SK-N-SH (cell line): ENCODE results near the gene GHRL. TPM values are rescaled to one million over a fixed set of nuclear protein-coding genes. Genes with fewer than 3 reads are reported as not detected.

ENCODE experiments used
- CTCF ChIA-PET: fragments of 300-600, 350-600 bp; formaldehyde crosslinking; extraction: SDS; loops from one replicate; lab custom pipeline; 2021; lab: Yijun Ruan, JAX
- POLR2A ChIA-PET: fragments of 350-600 bp; sonication (Branson Sonifier 250); formaldehyde crosslinking; extraction: SDS; loops from one replicate; lab custom pipeline; 2020; ENCODE audit warnings: antibody characterized with exemption, inconsistent platforms; lab: Yijun Ruan, JAX
- DNase-seq: peaks from one replicate; pipeline ENCODE4 v3.0.0; 2012
- H2AFZ ChIP-seq: fragments of 200-600 bp; sonication (generic); 2 replicates; pipeline ENCODE4 v1.8.1; 2016; ENCODE audit warnings: antibody characterized with exemption, mild to moderate bottlenecking, low read depth
- H3F3A ChIP-seq: fragments of 200-600 bp; sonication (generic); replicated peaks from 2 replicates; pipeline ENCODE3; 2016; ENCODE audit warnings: antibody characterized with exemption, mild to moderate bottlenecking; ENCODE audit not compliant: insufficient read depth
- H3K27ac ChIP-seq, 2 experiments: fragments of 200-500 bp in 1 of 2; fragments of 200-600 bp in 1 of 2; sonication (Bioruptor generic) in 1 of 2; sonication (generic), shearing (Covaris generic) in 1 of 2; 2 replicates each; pipeline versions ENCODE4 v1.5.1 to v1.6.1; 2014 to 2016; ENCODE audit warnings: low read depth in 2 of 2, inconsistent platforms in 1 of 2, low read length in 1 of 2, mild to moderate bottlenecking in 1 of 2, mixed read lengths in 1 of 2
- H3K27me3 ChIP-seq: fragments of 200-600 bp; sonication (generic), shearing (Covaris generic); 2 replicates; pipeline ENCODE4 v1.6.1; 2016; ENCODE audit warnings: mixed run types; ENCODE audit not compliant: insufficient read depth
- H3K36me3 ChIP-seq, 2 experiments: fragments of 200-500 bp in 1 of 2; fragments of 200-600 bp in 1 of 2; sonication (Bioruptor generic) in 1 of 2; sonication (generic) in 1 of 2; replicated peaks in 1 of 2; 2 replicates each; pipeline versions ENCODE3 to v1.5.1; 2014 to 2016; ENCODE audit warnings: low read length in 1 of 2, mild to moderate bottlenecking in 1 of 2; ENCODE audit not compliant: insufficient read depth in 2 of 2, control insufficient read depth in 1 of 2
- H3K4me1 ChIP-seq, 2 experiments: fragments of 200-500 bp in 1 of 2; fragments of 200-600 bp in 1 of 2; sonication (Bioruptor generic) in 1 of 2; sonication (generic), shearing (Covaris generic) in 1 of 2; 2 replicates each; pipeline versions ENCODE4 v1.5.1 to v1.6.1; 2014 to 2016; ENCODE audit warnings: low read depth in 1 of 2, low read length in 1 of 2, mixed run types in 1 of 2; ENCODE audit not compliant: insufficient read depth in 2 of 2, control insufficient read depth in 1 of 2
- H3K4me2 ChIP-seq: fragments of 200-600 bp; sonication (generic), shearing (Covaris generic); 2 replicates; pipeline ENCODE4 v1.6.1; 2017; ENCODE audit warnings: mixed run types
- H3K4me3 ChIP-seq, 2 experiments: fragments of 200-500 bp in 1 of 2; fragments of 200-600 bp in 1 of 2; sonication (Bioruptor generic) in 1 of 2; sonication (generic), shearing (Covaris generic) in 1 of 2; 2 replicates each; pipeline versions ENCODE4 v1.5.1 to v1.8.1; 2014 to 2016; ENCODE audit warnings: low read depth in 2 of 2, inconsistent platforms in 1 of 2, low read length in 1 of 2, mild to moderate bottlenecking in 1 of 2, mixed read lengths in 1 of 2, moderate library complexity in 1 of 2
- H3K79me2 ChIP-seq: fragments of 200-600 bp; sonication (generic); 2 replicates; pipeline ENCODE4 v1.8.1; 2017; ENCODE audit warnings: mild to moderate bottlenecking; ENCODE audit not compliant: insufficient read depth
- H3K9ac ChIP-seq: fragments of 200-600 bp; sonication (generic); 2 replicates; pipeline ENCODE4 v1.6.1; 2017; ENCODE audit warnings: mixed run types
- H3K9me2 ChIP-seq: fragments of 200-600 bp; sonication (generic); 2 replicates; pipeline ENCODE4 v1.6.1; 2017; ENCODE audit warnings: mixed run types
- H3K9me3 ChIP-seq: fragments of 200-600 bp; sonication (generic); 2 replicates; pipeline ENCODE4 v1.6.1; 2017; ENCODE audit warnings: mixed run types, mild to moderate bottlenecking, moderate library complexity
- H4K20me1 ChIP-seq: fragments of 200-600 bp; sonication (generic); 2 replicates; pipeline ENCODE4 v1.6.1; 2017; ENCODE audit warnings: mild to moderate bottlenecking, mixed run types; ENCODE audit not compliant: insufficient read depth
- CHD2 ChIP-seq: fragments of 150-350 bp; IDR thresholded peaks from 2 replicates; pipeline ENCODE4 v1.6.1; 2018; ENCODE audit warnings: low read length; ENCODE audit not compliant: partially characterized antibody
- CTCF ChIP-seq: fragments of 200-600 bp; sonication (generic); IDR thresholded peaks from 2 replicates; pipeline ENCODE4 v1.6.1; 2017; ENCODE audit warnings: antibody characterized with exemption, mild to moderate bottlenecking, moderate library complexity
- EP300 ChIP-seq, 2 experiments: IDR thresholded peaks; 2 replicates each; pipeline versions ENCODE4 v1.4.0 to v1.6.1; 2012; ENCODE audit warnings: borderline replicate concordance in 1 of 2, low read depth in 1 of 2, low read length in 1 of 2
- FOSL2 ChIP-seq: IDR thresholded peaks from 2 replicates; pipeline ENCODE4 v1.4.0; 2012; ENCODE audit warnings: low read depth, mild to moderate bottlenecking, moderate library complexity, borderline replicate concordance
- FOXM1 ChIP-seq: IDR thresholded peaks from 2 replicates; pipeline ENCODE4 v1.4.0; 2012; ENCODE audit warnings: low read depth, mild to moderate bottlenecking
- GATA2 ChIP-seq: sonication (generic); formaldehyde crosslinking; IDR thresholded peaks from 2 replicates; pipeline ENCODE4 v1.5.0; 2020; ENCODE audit warnings: mild to moderate bottlenecking, missing genetic modification reagents
- IRF3 ChIP-seq: fragments of 150-350 bp; IDR thresholded peaks from 2 replicates; pipeline ENCODE4 v1.6.1; 2016; ENCODE audit warnings: mild to moderate bottlenecking, low read depth, low read length
- MAX ChIP-seq: IDR thresholded peaks from 2 replicates; pipeline ENCODE4 v1.4.0; 2012; ENCODE audit warnings: low read depth
- MEF2A ChIP-seq: IDR thresholded peaks from 2 replicates; pipeline ENCODE4 v1.4.0; 2012; ENCODE audit warnings: low read depth, borderline replicate concordance
- NRF1 ChIP-seq: IDR thresholded peaks from 2 replicates; pipeline ENCODE4 v1.6.1; 2012; ENCODE audit warnings: low read depth, mild to moderate bottlenecking, low read length
- RCOR1 ChIP-seq: fragments of 150-350 bp; IDR thresholded peaks from 2 replicates; pipeline ENCODE4 v1.6.1; 2017; ENCODE audit warnings: antibody characterized with exemption, low read length
- REST ChIP-seq: IDR thresholded peaks from 2 replicates; pipeline ENCODE4 v1.6.1; 2012; ENCODE audit warnings: mild to moderate bottlenecking, low read depth, low read length, moderate library complexity
- RFX5 ChIP-seq: IDR thresholded peaks from 2 replicates; pipeline ENCODE4 v1.6.1; 2012; ENCODE audit warnings: mild to moderate bottlenecking, improper control_type of control experiment, low read length
- RXRA ChIP-seq: IDR thresholded peaks from 2 replicates; pipeline ENCODE4 v1.4.0; 2012; ENCODE audit warnings: low read depth, mild to moderate bottlenecking, borderline replicate concordance
- SMC3 ChIP-seq: IDR thresholded peaks from 2 replicates; pipeline ENCODE4 v1.6.1; 2012; ENCODE audit warnings: low read depth, low read length, improper control_type of control experiment
- TAF1 ChIP-seq: IDR thresholded peaks from 2 replicates; pipeline ENCODE4 v1.6.1; 2012; ENCODE audit warnings: low read depth, mild to moderate bottlenecking, low read length, moderate library complexity, borderline replicate concordance
- TCF12 ChIP-seq: IDR thresholded peaks from 2 replicates; pipeline ENCODE4 v1.4.0; 2012
- TEAD4 ChIP-seq: IDR thresholded peaks from 2 replicates; pipeline ENCODE4 v1.4.0; 2012; ENCODE audit warnings: mild to moderate bottlenecking, borderline replicate concordance; ENCODE audit not compliant: insufficient read depth
- USF2 ChIP-seq: fragments of 150-350 bp; IDR thresholded peaks from 2 replicates; pipeline ENCODE4 v1.6.1; 2017; ENCODE audit warnings: antibody characterized with exemption, low read length, low read depth, borderline replicate concordance
- WGBS: methylation state at CpG from one replicate; pipeline ENCODE4 v1.1.6; 2017; ENCODE audit warnings: low lambda C conversion rate; 5-methylcytosine and 5-hydroxymethylcytosine counted together
- polyA plus RNA-seq, 3 experiments: library from polyadenylated mRNA; depleted of rRNA; stranded (reverse); fragments of >200 nt; gene quantifications; 2 replicates each; pipeline ENCODE4 v1.2.3, GENCODE V29; 2012

GHRL gene
- polyA plus RNA-seq, 1 of the 3 experiments (the other 2 are of a cell fraction) = not detected

GRCh38 chr3:10312391-10312790, 19.6 kb upstream of the GHRL start:
- Histone ChIP-seq H3K27ac (no peak overlapping the region), H3K4me1 (peaks cover 0 to 5% of the 10 kb centered on the region in 2 experiments; a peak in 1 of 4 replicates), H3K4me2 (no peak overlapping the region), H3K9ac (no peak overlapping the region), H3K4me3 (no peak overlapping the region), H3K9me3 (no peaks in the 10 kb centered on the region), H3K27me3 (no peaks in the 10 kb centered on the region), H3K36me3 (peaks cover 78 to 84% of the 10 kb centered on the region in 2 experiments), H3F3A (peaks cover 5% of the 10 kb centered on the region), H2AFZ (no peak overlapping the region), H4K20me1 (peaks cover 29% of the 10 kb centered on the region), H3K79me2 (peaks cover 32% of the 10 kb centered on the region), H3K9me2 (no peaks in the 10 kb centered on the region)
- ChIA-PET CTCF (interaction anchor here (1.6 kb wide), 1 partner anchor 25 kb away, joined by 4 read pairs; no protein-coding TSS in a partner anchor), POLR2A (interaction anchor here (1.6 kb wide), 1 partner anchor 9 kb away, joined by 7 read pairs; the partner anchor contains the start of gene SEC13)
- no peak for DNase-seq
- WGBS = 93% methylated on average over 9 of the region's 10 CpGs
- TF ChIP-seq RCOR1 (no peak), TCF12 (no peak), RXRA (no peak), EP300 (IDR thresholded peaks at IDR 0.05; ENCODE audit: borderline replicate concordance in 1 of 2, low read depth in 1 of 2, low read length in 1 of 2) (no peak), IRF3 (no peak), FOXM1 (no peak)

- CTCF ChIA-PET = interaction anchor here (0.7 to 1.6 kb wide), 2 partner anchors 24 to 447 kb away, joined by 4 read pairs; no protein-coding TSS in a partner anchor
- H3K4me3 ChIP-seq = no peak overlapping the region
- H3K36me3 ChIP-seq = peaks cover 77 to 79% of the 10 kb centered on the region in 2 experiments
- H3K9me3 ChIP-seq = no peaks in the 10 kb centered on the region
- peaks cover 23% of the 10 kb centered on the region for H4K20me1 ChIP-seq
- peaks cover 25% of the 10 kb centered on the region for H3K79me2 ChIP-seq
- POLR2A ChIA-PET = interaction anchor here (1.6 kb wide), 1 partner anchor 9 kb away, joined by 7 read pairs; the partner anchor contains the start of gene SEC13
- H3K4me2 ChIP-seq = no peak overlapping the region
- no peak for DNase-seq
- H3F3A ChIP-seq = peaks cover 5% of the 10 kb centered on the region
- no peak overlapping the region for H2AFZ ChIP-seq
- no peak overlapping the region for H3K9ac ChIP-seq
- no peaks in the 10 kb centered on the region for H3K27me3 ChIP-seq
- no peaks in the 10 kb centered on the region for H3K9me2 ChIP-seq
- no peak overlapping the region for H3K27ac ChIP-seq
- 94% methylated on average over 5 of the region's 13 CpGs for WGBS
- H3K4me1 ChIP-seq = peaks cover 0 to 5% of the 10 kb centered on the region in 2 experiments; a peak in 1 of 4 replicates
- no peak for TF ChIP-seq MEF2A
- no peak for TF ChIP-seq CHD2
- TF ChIP-seq TAF1 = no peak
- TF ChIP-seq RFX5 = no peak
- TF ChIP-seq GATA2 (CRISPR knock-in tag) = no peak
- TF ChIP-seq USF2 = no peak
- no peak for TF ChIP-seq REST
- no peak for TF ChIP-seq FOXM1
- no peak for TF ChIP-seq CTCF
- no peak for TF ChIP-seq SMC3
- TF ChIP-seq RXRA = no peak
- TF ChIP-seq NRF1 = no peak
- TF ChIP-seq EP300 (IDR thresholded peaks at IDR 0.05; ENCODE audit: borderline replicate concordance in 1 of 2, low read depth in 1 of 2, low read length in 1 of 2) = no peak
- TF ChIP-seq FOSL2 = no peak
- TF ChIP-seq MAX = no peak
- no peak for TF ChIP-seq TEAD4
These were observed 19.0 kb upstream of the GHRL start for GRCh38 chr3:10311710-10312109.
